C4-2B (cell line): ENCODE results near the gene SIGLEC14.

Experiments
- H3K27ac ChIP-seq: fragments of 450-650 bp; 2 replicates; pipeline ENCODE4 v1.5.1; 2017
- CTCF ChIP-seq: fragments of 450-650 bp; conservative IDR thresholded peaks from 2 replicates; pipeline ENCODE4 v1.5.1; 2017; ENCODE audit warnings: mild to moderate bottlenecking
- ZFX ChIP-seq: fragments of 450-650 bp; IDR thresholded peaks from 2 replicates; pipeline ENCODE4 v1.6.1; 2017

SIGLEC14 gene

GRCh38 chr19:51651216-51651846 lies 4.7 kb upstream of the SIGLEC14 start:
- TF ChIP-seq ZFX (no peak), CTCF (no peak)
- no peak overlapping the region for H3K27ac ChIP-seq

GRCh38 chr19:51647318-51647717 lies 693 bp upstream of the SIGLEC14 start:
- no peak overlapping the region for H3K27ac ChIP-seq
- no peak for TF ChIP-seq ZFX
- no peak for TF ChIP-seq CTCF

GRCh38 chr19:51644636-51645271 lies 1.9 kb downstream of the SIGLEC14 start:
- TF ChIP-seq CTCF (no peak), ZFX (no peak)

GRCh38 chr19:51641648-51642047 lies 5.0 kb downstream of the SIGLEC14 start:
- no peak for TF ChIP-seq ZFX
- TF ChIP-seq CTCF = no peak
- no peak overlapping the region for H3K27ac ChIP-seq

More at GRCh38 chr19:51644636-51645271, 1.9 kb downstream of the SIGLEC14 start:
- H3K27ac ChIP-seq = no peak overlapping the region

- no peak overlapping the region for H3K27ac ChIP-seq
- no peak for TF ChIP-seq ZFX
- no peak for TF ChIP-seq CTCF
Measured at GRCh38 chr19:51640386-51640785, 6.2 kb downstream of the SIGLEC14 start.

- H3K27ac ChIP-seq = no peak overlapping the region
- TF ChIP-seq ZFX (no peak), CTCF (no peak)
Measured at GRCh38 chr19:51639916-51640315, 6.7 kb downstream of the SIGLEC14 start.

GRCh38 chr19:51637362-51637978 lies 9.2 kb downstream of the SIGLEC14 start:
- TF ChIP-seq ZFX (no peak), CTCF (peak; percentile 69)
- H3K27ac ChIP-seq = no peak overlapping the region
